Left lung (tissue), 10 donors: ENCODE results near the gene KRTAP9-7. TPM values are rescaled to one million over a fixed set of nuclear protein-coding genes. Genes with fewer than 3 reads are reported as not detected.

Source experiments
- ATAC-seq: fragments of 200-7000 bp; cut with Tn5 transposase; one replicate; pipeline ENCODE4 v1.9.1; 2020; ENCODE audit warnings: moderate library complexity
- DNase-seq, 4 donors: peaks; one replicate each; pipeline ENCODE4 v3.0.0-alpha.2; 2013 to 2020
- H3K27ac ChIP-seq, 2 donors: fragments of 200-600 bp; sonication (generic) in 1 of 2; one replicate each; pipeline versions ENCODE4 v1.5.0 to v1.8.0; 2020 to 2021
- H3K27me3 ChIP-seq, 2 donors: fragments of 200-600 bp; sonication (generic) in 1 of 2; one replicate each; pipeline versions ENCODE4 v1.5.0 to v1.8.0; 2020 to 2021
- H3K36me3 ChIP-seq, 2 donors: fragments of 200-600 bp; sonication (generic) in 1 of 2; one replicate each; pipeline versions ENCODE4 v1.5.0 to v1.8.0; 2020 to 2021
- H3K4me1 ChIP-seq, 2 donors: fragments of 200-600 bp; one replicate each; pipeline ENCODE4 v1.8.0; 2021
- H3K4me3 ChIP-seq, 2 donors: fragments of 200-600 bp; sonication (generic) in 1 of 2; one replicate each; pipeline versions ENCODE4 v1.5.0 to v1.8.0; 2020 to 2021; ENCODE audit warnings: mild to moderate bottlenecking in 1 of 2
- H3K9me3 ChIP-seq, 2 donors: fragments of 200-600 bp; sonication (generic) in 1 of 2; one replicate each; pipeline versions ENCODE4 v1.5.0 to v1.8.0; 2020 to 2021
- intact Hi-C, 2 donors: fragments of 100-400 bp; cut with DNase I; formaldehyde crosslinking; loops; one replicate each; pipeline versions ENCODE4 v1.11.2 to v1.14.2; 2022
- polyA plus RNA-seq, 6 donors: library from polyadenylated mRNA; unstranded; fragments of 120-200 nt; gene quantifications; one replicate each; pipeline ENCODE4 v1.2.1, GENCODE V29; 2013; ENCODE audit not compliant: insufficient read length in 6 of 6
- total RNA-seq, 2 donors: library from RNA; stranded (reverse); fragmentation: NEBNext Ultra II Directional; extraction: Animal tissue kit (Norgen Biotek cat#: 25700); gene quantifications; one replicate each; pipeline ENCODE4 v1.2.1, GENCODE V29; 2021
- TF ChIP-seq, protein P1 (sequence below), 2 donors: fragments of 200-600 bp; sonication (generic) in 1 of 2; IDR thresholded peaks; one replicate each; pipeline versions ENCODE4 v1.5.0 to v1.8.0; 2021; ENCODE audit warnings: antibody characterized with exemption in 2 of 2
- donor health status: DM: no; HTN: yes; CAD: no.
- donor health status: DM: no; HTN: no; CAD: no.

KRTAP9-7 gene
- total and polyA plus RNA-seq, 8 donors, result not detected

DNA sequence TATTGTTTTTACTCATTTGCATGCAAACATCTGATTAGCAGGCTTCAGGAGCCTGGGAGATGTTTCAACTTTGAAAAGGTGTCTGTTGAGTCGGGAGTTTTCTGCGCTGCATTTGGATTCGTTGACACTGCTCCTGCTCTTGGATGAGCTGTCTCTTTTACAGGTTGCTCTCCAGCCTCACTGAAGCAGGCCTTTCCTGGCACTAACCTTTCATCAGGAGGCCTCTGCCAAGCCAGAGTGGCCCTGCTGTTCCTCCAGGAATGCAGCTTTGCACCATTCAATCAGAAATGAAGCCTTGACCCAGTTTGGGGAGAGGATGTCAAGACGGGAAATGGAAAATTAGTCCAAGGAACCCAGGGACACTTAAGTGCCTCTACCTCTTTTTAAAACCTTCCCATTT, 27.5 kb downstream of the KRTAP9-7 start:
- no peaks in the 10 kb centered on the region for H3K9me3 ChIP-seq
- H3K4me1 ChIP-seq, result peaks cover 0 to 5% of the 10 kb centered on the region in 2 donors
- DNase-seq, result no peak
- ATAC-seq, result no peak
- H3K27ac ChIP-seq, result no peak overlapping the region
- intact Hi-C loops, result no loop called here
- no peaks in the 10 kb centered on the region for H3K36me3 ChIP-seq
- H3K27me3 ChIP-seq, result peaks cover 0 to 11% of the 10 kb centered on the region in 2 donors
- TF ChIP-seq, protein P1, sequence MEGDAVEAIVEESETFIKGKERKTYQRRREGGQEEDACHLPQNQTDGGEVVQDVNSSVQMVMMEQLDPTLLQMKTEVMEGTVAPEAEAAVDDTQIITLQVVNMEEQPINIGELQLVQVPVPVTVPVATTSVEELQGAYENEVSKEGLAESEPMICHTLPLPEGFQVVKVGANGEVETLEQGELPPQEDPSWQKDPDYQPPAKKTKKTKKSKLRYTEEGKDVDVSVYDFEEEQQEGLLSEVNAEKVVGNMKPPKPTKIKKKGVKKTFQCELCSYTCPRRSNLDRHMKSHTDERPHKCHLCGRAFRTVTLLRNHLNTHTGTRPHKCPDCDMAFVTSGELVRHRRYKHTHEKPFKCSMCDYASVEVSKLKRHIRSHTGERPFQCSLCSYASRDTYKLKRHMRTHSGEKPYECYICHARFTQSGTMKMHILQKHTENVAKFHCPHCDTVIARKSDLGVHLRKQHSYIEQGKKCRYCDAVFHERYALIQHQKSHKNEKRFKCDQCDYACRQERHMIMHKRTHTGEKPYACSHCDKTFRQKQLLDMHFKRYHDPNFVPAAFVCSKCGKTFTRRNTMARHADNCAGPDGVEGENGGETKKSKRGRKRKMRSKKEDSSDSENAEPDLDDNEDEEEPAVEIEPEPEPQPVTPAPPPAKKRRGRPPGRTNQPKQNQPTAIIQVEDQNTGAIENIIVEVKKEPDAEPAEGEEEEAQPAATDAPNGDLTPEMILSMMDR (IDR thresholded peaks at IDR 0.05), result no peak
- H3K4me3 ChIP-seq, result no peak overlapping the region

DNA sequence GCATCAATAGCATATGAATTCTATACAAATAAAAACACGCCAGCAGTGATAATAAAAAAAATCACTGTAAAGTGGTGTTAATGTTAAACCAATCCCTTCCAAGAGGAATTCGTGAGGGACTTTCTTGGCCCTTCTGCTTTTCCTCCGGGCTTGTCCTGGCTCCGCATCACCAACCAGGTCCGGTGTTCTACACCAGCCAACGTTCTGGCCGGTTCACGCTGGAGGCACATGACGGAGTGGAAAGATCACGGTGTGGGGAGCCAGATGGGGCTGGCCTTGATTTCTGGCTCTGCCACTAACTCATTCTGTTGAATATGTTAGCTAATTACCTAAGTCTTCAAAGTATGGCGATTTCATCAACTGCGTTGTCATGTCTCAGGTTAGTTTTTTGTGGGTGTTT, 28.6 kb downstream of the KRTAP9-7 start:
- TF ChIP-seq, protein P1 (IDR thresholded peaks at IDR 0.05), result no peak
- intact Hi-C loops, result no loop called here
- ATAC-seq (no peak), DNase-seq (no peak)
- H3K27ac ChIP-seq, result no peak overlapping the region
- no peaks in the 10 kb centered on the region for H3K36me3 ChIP-seq
- H3K4me1 ChIP-seq, result peaks cover 0 to 16% of the 10 kb centered on the region in 2 donors
- H3K9me3 ChIP-seq, result no peaks in the 10 kb centered on the region
- H3K4me3 ChIP-seq, result no peak overlapping the region
- H3K27me3 ChIP-seq, result peaks cover 0 to 15% of the 10 kb centered on the region in 2 donors

- Histone ChIP-seq H3K4me1 (peaks cover 0 to 19% of the 10 kb centered on the region in 2 donors), H3K9me3 (no peaks in the 10 kb centered on the region), H3K36me3 (no peaks in the 10 kb centered on the region), H3K27me3 (peaks cover 0 to 21% of the 10 kb centered on the region in 2 donors), H3K4me3 (peak overlapping the region in 1 of 2 donors; percentile 11), H3K27ac (peak overlapping the region in 1 of 2 donors; percentile 84)
- TF ChIP-seq, protein P1 (IDR thresholded peaks at IDR 0.05), result no peak
- ATAC-seq (peak; percentile 24), DNase-seq (peak in 2 of 4 donors; percentile 56 to 88)
- intact Hi-C loops, result no loop called here
Measured at GRCh38 chr17:41307647-41308046, 32.1 kb downstream of the KRTAP9-7 start.

GRCh38 chr17:41308251-41308917, 32.9 kb downstream of the KRTAP9-7 start:
- H3K27ac ChIP-seq, result peak overlapping the region in 1 of 2 donors; percentile 84
- ATAC-seq (peak; percentile 52), DNase-seq (peak in 2 of 4 donors; percentile 51 to 67)
- peaks cover 0 to 19% of the 10 kb centered on the region in 2 donors for H3K4me1 ChIP-seq
- TF ChIP-seq, protein P1 (IDR thresholded peaks at IDR 0.05), result no peak
- H3K9me3 ChIP-seq, result no peaks in the 10 kb centered on the region
- no peaks in the 10 kb centered on the region for H3K36me3 ChIP-seq
- intact Hi-C loops, result no loop called here
- peak overlapping the region in 1 of 2 donors; percentile 11 for H3K4me3 ChIP-seq
- peaks cover 0 to 21% of the 10 kb centered on the region in 2 donors for H3K27me3 ChIP-seq

DNA sequence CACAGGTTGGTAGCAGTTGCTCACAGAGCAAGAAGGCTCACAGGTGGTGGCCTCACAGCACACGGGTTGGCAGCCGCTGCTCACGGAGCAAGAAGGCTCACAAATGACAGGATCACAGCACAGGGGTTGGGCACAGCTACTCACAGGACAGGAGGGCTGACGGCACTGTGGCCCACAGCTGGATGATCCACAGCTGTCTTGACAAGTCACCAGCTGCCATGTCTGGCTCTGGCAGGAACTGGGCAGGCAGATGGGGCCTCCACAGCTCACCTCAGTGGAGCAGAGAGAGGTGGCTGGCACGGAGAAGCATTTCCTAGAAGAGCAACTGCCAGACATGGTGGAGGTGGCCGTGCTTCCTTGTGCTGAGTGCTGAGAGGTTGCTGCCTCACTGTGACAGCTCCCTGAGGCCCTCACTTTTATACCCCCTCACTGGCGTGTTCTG, 33.4 kb downstream of the KRTAP9-7 start, which contains the start of gene KRTAP16-1:
TSS of gene KRTAP16-1 (minus strand) at position 392 of the 442 bp plus-strand sequence. CDS start at position 336, 56 bp downstream.
- ATAC-seq, result no peak
- intact Hi-C loops, result no loop called here
- peak in 1 of 4 donors; percentile 69 for DNase-seq
- no peaks in the 10 kb centered on the region for H3K9me3 ChIP-seq
- H3K36me3 ChIP-seq, result no peaks in the 10 kb centered on the region
- TF ChIP-seq, protein P1 (IDR thresholded peaks at IDR 0.05), result no peak
- H3K4me3 ChIP-seq, result peak within 1 kb of the TSS in 1 of 2 donors; percentile 11
- H3K27me3 ChIP-seq, result peaks cover 0 to 21% of the 10 kb centered on the region in 2 donors
- peak within 1 kb of the TSS in 1 of 2 donors; percentile 84 for H3K27ac ChIP-seq
- H3K4me1 ChIP-seq, result peaks cover 0 to 19% of the 10 kb centered on the region in 2 donors
